Measurements from ENCODE around the gene RNGTT. TPM values are rescaled to one million over a fixed set of nuclear protein-coding genes. Genes with fewer than 3 reads are reported as not detected.
A peak's percentile ranks its signal among the peaks of the same experiment; 100 is the strongest.

RNGTT gene
- total RNA-seq, 1 donor from 2014 or later: 11.4 TPM

- no peak for TF ChIP-seq CTCF (IDR thresholded peaks at IDR 0.05)
- Histone ChIP-seq H3K4me3 (peak overlapping the region; percentile 38), H3K27ac (peak overlapping the region; percentile 43), H3K36me3 (no peaks in the 10 kb centered on the region), H3K27me3 (ENCODE audit: low read depth) (no peaks in the 10 kb centered on the region), H3K9me3 (no peaks in the 10 kb centered on the region), H3K4me1 (peaks cover 15% of the 10 kb centered on the region)
- intact Hi-C loops (cut with DNase I): no loop called here
- ATAC-seq (peak in 1 of 2 donors; percentile 28), DNase-seq (no peak)
These were observed 44.8 kb upstream of the RNGTT start for GRCh38 chr6:89008001-89008814.

- peak overlapping the region; percentile 38 for H3K4me3 ChIP-seq
- H3K9me3 ChIP-seq: no peaks in the 10 kb centered on the region
- DNase-seq: no peak
- ATAC-seq: peak; percentile 64 to 71
- TF ChIP-seq CTCF (IDR thresholded peaks at IDR 0.05): no peak
- intact Hi-C loops (cut with DNase I): no loop called here
- H3K4me1 ChIP-seq: peaks cover 15% of the 10 kb centered on the region
- no peaks in the 10 kb centered on the region for H3K27me3 ChIP-seq (ENCODE audit: low read depth)
- H3K27ac ChIP-seq: peak overlapping the region; percentile 43
- H3K36me3 ChIP-seq: no peaks in the 10 kb centered on the region
These were observed 44.0 kb upstream of the RNGTT start for GRCh38 chr6:89007209-89008000.

- no peaks in the 10 kb centered on the region for H3K9me3 ChIP-seq
- no peak overlapping the region for H3K27ac ChIP-seq
- H3K4me1 ChIP-seq: peaks cover 5% of the 10 kb centered on the region
- DNase-seq (no peak), ATAC-seq (no peak)
- intact Hi-C loops (cut with DNase I): no loop called here
- no peaks in the 10 kb centered on the region for H3K27me3 ChIP-seq (ENCODE audit: low read depth)
- no peak for TF ChIP-seq CTCF (IDR thresholded peaks at IDR 0.05)
- H3K36me3 ChIP-seq: no peaks in the 10 kb centered on the region
- H3K4me3 ChIP-seq: no peak overlapping the region
These were observed 39.1 kb upstream of the RNGTT start for GRCh38 chr6:89002523-89002922.

GRCh38 chr6:88997327-88997726 is 33.9 kb upstream of the RNGTT start:
- intact Hi-C loops (cut with DNase I): no loop called here
- Histone ChIP-seq H3K27me3 (ENCODE audit: low read depth) (no peaks in the 10 kb centered on the region), H3K4me3 (no peak overlapping the region), H3K36me3 (no peaks in the 10 kb centered on the region), H3K27ac (no peak overlapping the region), H3K9me3 (no peaks in the 10 kb centered on the region), H3K4me1 (no peaks in the 10 kb centered on the region)
- ATAC-seq (no peak), DNase-seq (no peak)
- no peak for TF ChIP-seq CTCF (IDR thresholded peaks at IDR 0.05)

- intact Hi-C loops (cut with DNase I): no loop called here
- H3K9me3 ChIP-seq: no peaks in the 10 kb centered on the region
- no peaks in the 10 kb centered on the region for H3K4me1 ChIP-seq
- no peak for ATAC-seq
- no peak overlapping the region for H3K4me3 ChIP-seq
- no peak overlapping the region for H3K27ac ChIP-seq
- TF ChIP-seq CTCF (IDR thresholded peaks at IDR 0.05): no peak
- DNase-seq: no peak
- no peaks in the 10 kb centered on the region for H3K27me3 ChIP-seq (ENCODE audit: low read depth)
- H3K36me3 ChIP-seq: no peaks in the 10 kb centered on the region
These were observed 29.5 kb upstream of the RNGTT start for GRCh38 chr6:88992741-88993552.
